Mammary epithelial cell (primary cell): Measurements from ENCODE around the gene PRKN.

Source experiments
- EZH2 ChIP-seq: IDR thresholded peaks from 2 replicates; pipeline ENCODE4 v1.6.1; 2012; ENCODE audit warnings: low read length, inconsistent platforms, borderline replicate concordance
- TF ChIP-seq, protein P1 (sequence below), 2 donors: IDR thresholded peaks in 1 of 2; conservative IDR thresholded peaks in 1 of 2; 2 replicates each; pipeline ENCODE4 v1.5.1; 2011 to 2012; ENCODE audit warnings: inconsistent platforms in 2 of 2, low read length in 2 of 2, mild to moderate bottlenecking in 2 of 2, control low read depth in 1 of 2, low read depth in 1 of 2; ENCODE audit not compliant: insufficient read depth in 1 of 2; ENCODE audit errors: extremely low read depth in 1 of 2

DNA sequence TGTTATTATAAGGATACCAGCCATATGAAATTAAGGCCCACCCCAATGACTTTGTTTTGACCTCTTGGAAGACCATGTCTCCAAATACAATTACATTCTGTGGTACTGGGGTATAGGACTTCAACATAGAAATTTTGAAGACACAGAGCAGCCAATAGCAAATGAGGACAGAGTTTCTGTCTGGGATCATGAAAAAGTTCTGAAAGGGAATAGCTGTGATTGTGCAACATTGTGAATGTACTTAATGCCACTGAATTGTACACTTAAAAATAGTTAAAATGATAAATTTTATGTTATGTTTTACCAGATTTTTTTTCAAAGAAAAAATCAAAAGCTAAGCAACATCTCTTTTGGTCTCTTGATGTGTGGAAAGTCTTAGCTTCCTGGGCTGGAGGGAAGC lies 1426.7 kb downstream of the PRKN start:
- TF ChIP-seq, protein P1, sequence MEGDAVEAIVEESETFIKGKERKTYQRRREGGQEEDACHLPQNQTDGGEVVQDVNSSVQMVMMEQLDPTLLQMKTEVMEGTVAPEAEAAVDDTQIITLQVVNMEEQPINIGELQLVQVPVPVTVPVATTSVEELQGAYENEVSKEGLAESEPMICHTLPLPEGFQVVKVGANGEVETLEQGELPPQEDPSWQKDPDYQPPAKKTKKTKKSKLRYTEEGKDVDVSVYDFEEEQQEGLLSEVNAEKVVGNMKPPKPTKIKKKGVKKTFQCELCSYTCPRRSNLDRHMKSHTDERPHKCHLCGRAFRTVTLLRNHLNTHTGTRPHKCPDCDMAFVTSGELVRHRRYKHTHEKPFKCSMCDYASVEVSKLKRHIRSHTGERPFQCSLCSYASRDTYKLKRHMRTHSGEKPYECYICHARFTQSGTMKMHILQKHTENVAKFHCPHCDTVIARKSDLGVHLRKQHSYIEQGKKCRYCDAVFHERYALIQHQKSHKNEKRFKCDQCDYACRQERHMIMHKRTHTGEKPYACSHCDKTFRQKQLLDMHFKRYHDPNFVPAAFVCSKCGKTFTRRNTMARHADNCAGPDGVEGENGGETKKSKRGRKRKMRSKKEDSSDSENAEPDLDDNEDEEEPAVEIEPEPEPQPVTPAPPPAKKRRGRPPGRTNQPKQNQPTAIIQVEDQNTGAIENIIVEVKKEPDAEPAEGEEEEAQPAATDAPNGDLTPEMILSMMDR (conservative IDR thresholded peaks at IDR 0.05 in 1 of 2, IDR thresholded peaks at IDR 0.05 in 1 of 2; ENCODE audit: extremely low read depth in 1 of 2, insufficient read depth in 1 of 2, low read depth in 1 of 2, low read length in 2 of 2) = no peak
- TF ChIP-seq EZH2 = no peak
